HG03457 (cell line): ENCODE data around the gene PUDP.

ENCODE experiments used
- ATAC-seq: cut with Tn5 transposase; IDR thresholded peaks from one replicate; pipeline ENCODE4 v1.9.1; 2021; ENCODE audit warnings: moderate number of reproducible peaks; ENCODE audit not compliant: unreplicated experiment

The PUDP gene

GRCh38 chrX:7076245-7076661, 71.7 kb downstream of the PUDP start:
- no peak for ATAC-seq

- no peak for ATAC-seq
These were observed 73.1 kb downstream of the PUDP start for GRCh38 chrX:7074908-7075204.

DNA sequence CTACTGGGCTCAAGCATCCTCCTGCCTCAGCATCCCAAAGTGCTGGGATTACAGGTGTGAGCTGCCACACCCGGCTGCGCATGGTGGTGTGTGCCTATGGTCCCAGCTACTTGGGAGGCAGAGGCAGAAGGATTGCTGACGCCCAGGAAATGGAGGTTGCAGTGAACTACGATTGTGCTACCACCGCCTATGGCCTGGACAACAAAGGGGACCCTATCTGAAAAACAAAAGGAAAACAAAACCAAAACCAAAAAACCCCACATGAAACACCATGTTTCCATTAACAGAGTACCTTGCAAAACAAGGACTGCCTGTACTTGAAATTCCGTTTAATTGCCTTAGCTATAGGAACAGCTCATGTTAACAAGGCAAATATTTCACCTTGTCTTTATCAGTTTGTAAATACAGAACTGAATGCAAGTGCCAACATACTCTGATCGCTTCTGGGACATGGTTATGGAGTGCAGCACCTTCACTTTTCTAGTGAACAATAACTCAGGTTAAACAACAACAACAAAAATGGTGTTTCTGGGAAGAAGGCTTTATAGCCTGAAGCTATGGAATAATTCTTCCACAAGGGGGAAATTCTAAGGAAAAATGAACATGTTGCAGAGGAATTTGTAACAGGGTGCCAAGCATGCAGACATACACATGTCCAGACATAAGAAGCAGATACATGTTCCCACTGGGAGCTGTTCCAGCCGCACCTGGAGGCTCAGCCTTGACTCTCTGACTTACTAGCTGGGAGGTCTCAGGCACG, 73.6 kb downstream of the PUDP start:
- ATAC-seq = no peak

DNA sequence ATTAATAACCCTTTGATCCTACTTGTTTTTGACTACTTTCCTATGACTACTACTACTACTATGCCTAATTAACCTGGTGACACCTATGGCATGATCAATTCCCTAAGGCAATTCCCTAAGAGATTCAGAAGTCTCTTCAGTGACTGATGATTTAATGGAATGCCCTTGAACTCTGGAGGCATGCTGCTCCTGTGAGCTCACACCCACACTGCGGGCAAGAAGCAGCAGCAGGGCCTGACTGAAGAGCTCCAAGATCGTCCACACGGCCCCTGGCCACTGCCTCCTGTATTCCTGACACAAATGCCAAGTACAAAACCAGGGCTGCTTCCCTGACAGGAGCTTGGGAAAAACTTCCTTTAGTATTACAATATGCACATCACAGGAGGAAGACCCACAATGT, 74.6 kb downstream of the PUDP start:
- ATAC-seq = no peak

DNA sequence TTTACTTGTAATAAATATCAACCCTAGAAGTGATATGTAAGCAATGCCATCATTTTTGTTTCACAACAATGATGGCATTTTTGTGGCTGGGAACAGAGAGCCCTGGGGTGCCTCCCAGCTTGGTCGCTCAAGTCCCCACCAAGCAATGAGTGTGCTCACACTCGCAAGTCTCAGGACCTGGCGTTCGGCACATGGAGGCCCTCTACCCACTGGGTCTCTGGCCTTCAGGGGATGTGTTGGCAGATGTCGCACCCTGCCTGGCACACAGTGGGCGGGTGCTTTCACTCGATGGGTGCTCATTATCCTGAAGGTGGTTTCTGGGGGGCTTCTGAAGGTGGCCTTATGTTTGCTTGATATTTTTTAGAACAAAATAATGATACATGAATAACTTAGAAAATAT, 75.1 kb downstream of the PUDP start:
- ATAC-seq = no peak

- ATAC-seq = no peak
These were observed 76.6 kb downstream of the PUDP start for GRCh38 chrX:7071390-7071789.

DNA sequence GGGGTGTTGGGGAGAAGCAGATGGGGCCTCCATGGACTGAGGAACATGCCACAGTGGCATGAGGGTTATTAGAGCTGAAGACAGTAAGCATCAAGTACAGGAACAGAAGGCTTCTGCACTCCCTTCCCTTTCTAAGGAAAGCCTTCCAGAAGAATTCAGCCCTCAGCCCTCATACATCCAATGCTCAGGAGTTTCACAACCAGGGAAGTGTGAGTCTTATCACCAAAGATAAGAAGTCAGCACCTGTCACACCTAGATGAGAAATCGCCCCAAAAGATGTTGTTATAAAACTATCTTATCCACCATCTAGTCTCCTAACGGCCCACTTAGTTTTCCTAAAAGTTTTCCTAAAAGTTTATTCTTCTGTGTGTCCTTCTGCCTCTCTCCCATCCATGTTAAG, 78.4 kb downstream of the PUDP start:
- ATAC-seq = no peak

- ATAC-seq = no peak
These were observed 79.0 kb downstream of the PUDP start for GRCh38 chrX:7068939-7069367.

DNA sequence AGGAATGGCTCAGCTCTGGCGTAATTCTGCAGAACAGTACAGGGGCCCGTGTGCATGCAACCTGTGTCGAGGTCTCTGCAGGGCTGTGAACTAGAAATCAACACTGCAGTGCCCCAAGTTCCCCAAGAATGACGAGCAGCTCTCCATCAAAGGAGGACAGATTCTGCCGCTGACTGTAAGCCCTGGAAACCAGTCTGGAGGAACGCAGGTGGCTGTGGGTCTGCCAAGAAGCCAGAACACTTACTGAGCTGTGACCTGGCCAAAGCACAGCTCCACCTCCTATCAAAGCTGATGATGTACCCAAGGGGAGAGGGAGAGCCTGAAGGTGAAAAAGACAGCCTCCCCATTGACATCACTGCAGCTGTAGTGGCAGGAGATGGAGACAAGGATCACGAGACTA, 80.7 kb downstream of the PUDP start:
- no peak for ATAC-seq

DNA sequence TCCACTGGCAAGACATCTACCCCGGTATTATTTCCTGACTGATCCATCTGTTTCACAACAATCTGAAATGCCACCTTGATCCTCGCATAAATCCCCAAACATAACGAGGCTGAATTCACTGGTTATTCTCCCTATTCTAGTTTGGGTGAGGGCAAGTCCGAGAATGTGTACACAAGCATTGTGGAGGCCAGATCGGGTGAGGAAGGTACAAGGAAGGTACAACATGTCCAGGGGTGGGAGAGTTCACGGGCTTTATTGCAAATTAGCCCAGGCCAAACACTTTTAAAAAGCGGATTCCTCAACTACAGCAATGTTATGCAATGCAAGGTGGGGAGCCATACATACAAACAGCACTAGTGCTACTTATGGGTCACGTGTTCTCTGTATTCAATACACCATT, 82.5 kb downstream of the PUDP start:
- ATAC-seq = no peak

- ATAC-seq = no peak
These were observed 85.0 kb downstream of the PUDP start for GRCh38 chrX:7062903-7063302.

DNA sequence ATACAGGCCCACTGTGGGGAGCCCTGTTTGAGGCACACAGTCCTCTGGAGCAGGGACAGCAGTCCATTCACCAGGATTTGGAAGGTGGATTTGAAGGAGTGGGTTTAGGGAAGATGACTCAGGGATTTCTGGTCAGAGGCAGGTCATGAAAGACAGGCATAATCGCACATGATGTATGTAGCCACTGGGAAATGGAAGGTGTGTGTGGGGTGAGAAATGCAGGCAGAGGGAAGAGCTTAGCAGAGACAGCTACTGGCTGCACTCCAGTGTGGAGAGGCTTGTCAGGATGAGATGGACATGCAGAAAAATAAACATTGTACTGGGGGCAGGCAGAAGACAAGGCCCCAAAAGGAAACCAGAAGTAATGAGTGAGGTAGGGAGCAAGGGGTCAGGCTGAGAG, 85.7 kb downstream of the PUDP start:
- no peak for ATAC-seq

DNA sequence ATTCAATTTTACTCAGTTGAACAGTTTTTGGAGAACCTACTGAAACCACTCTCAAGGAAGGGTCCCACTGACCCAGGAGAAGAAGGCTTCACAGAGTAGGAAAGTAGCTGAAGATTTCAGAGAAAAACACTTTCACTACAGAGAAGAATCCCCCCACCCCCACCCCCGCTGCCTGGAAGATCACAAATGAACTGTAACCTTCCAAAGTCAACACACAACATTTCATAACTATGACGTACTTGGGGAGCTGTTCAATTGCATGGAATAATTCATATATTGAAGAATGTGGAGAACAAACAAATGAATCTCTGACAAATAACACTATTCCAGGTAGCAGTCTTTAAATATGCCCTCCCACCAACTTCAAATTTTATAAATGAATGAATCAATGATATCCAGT, 86.5 kb downstream of the PUDP start:
- no peak for ATAC-seq

DNA sequence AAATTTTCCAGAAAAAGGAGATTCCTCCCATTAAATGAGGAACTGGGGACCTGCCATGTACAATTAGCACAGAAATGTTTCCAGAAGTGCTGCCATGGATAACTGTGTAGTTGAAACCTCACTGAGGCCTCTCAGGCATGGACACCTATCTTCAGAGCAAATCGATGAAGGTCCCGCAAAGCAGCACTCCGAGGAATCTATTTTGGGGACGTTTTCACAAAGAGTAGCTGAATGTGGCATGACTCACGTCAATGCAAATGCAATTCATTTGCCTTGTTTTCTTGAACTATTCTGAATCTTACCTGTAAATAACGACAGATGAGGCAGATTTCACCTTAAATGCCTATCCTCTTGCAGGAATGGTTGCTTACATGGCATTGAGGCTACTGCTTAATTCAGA, 87.5 kb downstream of the PUDP start:
- ATAC-seq = no peak

GRCh38 chrX:7059859-7060258, 88.1 kb downstream of the PUDP start:
- ATAC-seq = no peak

- peak; percentile 91 for ATAC-seq
These were observed 88.6 kb downstream of the PUDP start for GRCh38 chrX:7059214-7059838.

- ATAC-seq = no peak
These were observed 92.4 kb downstream of the PUDP start for GRCh38 chrX:7055386-7056137.

DNA sequence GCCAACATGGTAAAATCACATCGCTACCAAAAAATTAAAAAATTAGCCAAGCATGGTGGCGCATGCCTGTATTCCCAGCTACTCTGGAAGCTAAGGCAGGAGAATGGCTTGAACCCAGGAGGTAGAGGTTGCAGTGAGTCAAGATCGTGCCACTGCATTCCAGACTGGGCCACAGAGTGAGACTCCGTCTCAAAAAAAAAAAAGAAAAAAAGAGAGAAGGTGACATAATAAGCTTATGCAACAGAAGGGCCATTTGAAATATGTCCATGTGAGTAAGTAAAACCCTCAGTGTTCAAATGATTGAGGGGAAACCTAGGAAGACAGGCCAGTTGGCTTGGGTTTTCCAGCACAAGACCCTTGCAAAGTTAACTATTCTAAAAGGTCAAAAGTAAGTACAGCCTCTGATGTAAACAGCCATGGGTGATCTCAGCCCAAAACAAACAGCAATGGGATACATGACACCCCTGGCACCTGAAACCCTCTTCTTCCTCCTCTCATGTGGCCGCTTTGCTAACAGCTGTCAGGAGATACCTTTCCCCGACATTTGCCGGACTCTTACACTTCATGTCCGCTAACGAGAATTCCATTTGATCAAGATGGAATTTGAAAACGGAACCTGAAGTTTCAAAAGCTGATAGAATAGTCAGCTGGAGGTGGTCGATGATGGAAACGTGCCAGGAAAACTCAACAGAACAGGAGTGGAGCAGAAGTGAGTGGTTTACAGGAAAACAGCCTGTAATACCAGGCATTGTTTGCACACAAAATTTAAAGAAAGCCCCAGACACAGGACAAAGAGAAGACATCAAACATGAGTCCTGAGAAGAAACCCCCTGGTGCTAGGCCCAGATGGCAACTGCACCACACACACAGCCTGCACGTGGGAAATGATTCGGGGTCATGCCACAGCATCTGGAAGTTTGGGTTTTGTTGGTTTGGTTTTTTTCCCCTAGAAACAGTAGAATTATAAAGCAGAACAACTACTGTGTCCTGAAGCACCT, 93.4 kb downstream of the PUDP start:
- no peak for ATAC-seq

DNA sequence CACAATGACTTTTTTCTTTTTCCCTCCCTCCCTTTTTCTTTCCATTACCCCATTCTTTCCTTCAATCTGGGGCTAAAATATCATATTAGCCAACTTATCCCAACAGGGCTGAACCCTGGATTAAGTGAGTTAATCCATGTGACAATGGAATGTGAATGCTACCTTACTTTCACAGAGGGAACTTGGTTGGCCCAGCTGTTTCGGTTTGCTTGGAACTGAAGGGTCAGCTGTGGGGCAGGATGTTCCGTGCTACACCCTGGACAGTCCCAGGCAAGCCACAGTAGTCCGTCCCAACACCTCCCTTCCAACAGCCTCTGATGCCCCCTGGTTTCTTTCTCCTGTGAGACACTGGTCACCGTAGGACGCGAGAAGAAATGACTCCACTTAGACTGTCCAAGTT, 95.4 kb downstream of the PUDP start:
- ATAC-seq = no peak

DNA sequence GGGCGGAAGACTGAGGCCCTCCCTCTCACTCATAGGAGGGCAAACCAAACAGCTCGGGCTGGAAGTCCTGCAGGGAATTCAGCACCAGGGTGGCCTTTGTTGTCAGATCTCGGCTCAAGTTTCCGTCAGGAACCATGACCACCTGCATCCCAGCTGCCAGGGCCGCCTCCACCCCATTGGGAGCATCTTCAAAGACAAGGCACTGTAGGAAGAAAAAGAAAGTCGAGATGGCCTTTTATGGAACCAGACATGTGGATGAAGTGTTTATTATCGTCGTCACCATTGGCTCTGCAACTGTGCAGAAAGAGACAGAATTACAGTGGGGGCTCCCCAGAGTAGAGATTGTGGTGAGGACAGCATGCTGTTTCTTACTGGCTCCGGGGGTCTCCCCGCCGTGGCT, 97.7 kb downstream of the PUDP start:
- no peak for ATAC-seq

- no peak for ATAC-seq
These were observed 100.0 kb downstream of the PUDP start for GRCh38 chrX:7047951-7048350.
